Thymus (tissue), 11 donors: ENCODE results near the gene PRICKLE4. TPM values are rescaled to one million over a fixed set of nuclear protein-coding genes. Genes with fewer than 3 reads are reported as not detected.
"Not testable (repeated sequence)": the region's sequence is repeated elsewhere in the genome, so short reads cannot be mapped to it uniquely, and the experiment has no call there.

Experiments
- DNase-seq, 9 donors: peaks; one replicate each; pipeline ENCODE4 v3.0.0-alpha.2; 2013; ENCODE audit warnings: low spot score in 9 of 9, low read depth in 6 of 9, missing footprints in 1 of 9
- H3K27ac ChIP-seq, 2 donors: one replicate each; pipeline ENCODE4 v1.5.1; 2013; ENCODE audit warnings: control low read depth in 1 of 2, low read depth in 1 of 2, low read length in 1 of 2, mild to moderate bottlenecking in 1 of 2, moderate library complexity in 1 of 2
- H3K27me3 ChIP-seq, 2 donors: one replicate each; pipeline ENCODE4 v1.5.1; 2013; ENCODE audit warnings: low read length in 1 of 2; ENCODE audit not compliant: control insufficient read depth in 2 of 2, insufficient read depth in 1 of 2
- H3K36me3 ChIP-seq, 2 donors: one replicate each; pipeline ENCODE4 v1.5.1; 2013; ENCODE audit warnings: low read length in 1 of 2, mild to moderate bottlenecking in 1 of 2, moderate library complexity in 1 of 2; ENCODE audit not compliant: control insufficient read depth in 2 of 2, insufficient read depth in 2 of 2
- H3K4me1 ChIP-seq, 2 donors: one replicate each; pipeline ENCODE4 v1.5.1; 2013; ENCODE audit warnings: low read length in 2 of 2; ENCODE audit not compliant: control insufficient read depth in 2 of 2, insufficient read depth in 2 of 2
- H3K4me3 ChIP-seq, 2 donors: one replicate each; pipeline ENCODE4 v1.5.1; 2013; ENCODE audit warnings: low read length in 2 of 2, control low read depth in 1 of 2, mild to moderate bottlenecking in 1 of 2
- H3K9me3 ChIP-seq, 2 donors: one replicate each; pipeline ENCODE4 v1.5.1; 2013; ENCODE audit warnings: low read length in 1 of 2, mild to moderate bottlenecking in 1 of 2; ENCODE audit not compliant: control insufficient read depth in 2 of 2, insufficient read depth in 1 of 2
- WGBS: extraction: QIAGEN DNeasy Blood & Tissue Kit; methylation state at CpG from one replicate; pipeline ENCODE4 v1.1.7; 2013; 5-methylcytosine and 5-hydroxymethylcytosine counted together
- polyA plus RNA-seq: library from polyadenylated mRNA; stranded (reverse); fragments of 200-250 nt; gene quantifications from one replicate; pipeline ENCODE4 v1.2.3, GENCODE V29; 2013
- total RNA-seq: library from RNA; stranded (reverse); fragments of 120-200 nt; gene quantifications from one replicate; pipeline ENCODE4 v1.2.4, GENCODE V29; 2013
- donor health status: healthy.

Gene PRICKLE4
- total and polyA plus RNA-seq, 2 donors: 0.38 to 1.4 TPM

GRCh38 chr6:41757271-41757670 is 23.3 kb upstream of the PRICKLE4 start:
- Histone ChIP-seq H3K27me3 (no peaks in the 10 kb centered on the region), H3K4me1 (peaks cover 3 to 9% of the 10 kb centered on the region in 2 donors), H3K36me3 (no peaks in the 10 kb centered on the region), H3K27ac (no peak overlapping the region), H3K4me3 (no peak overlapping the region), H3K9me3 (no peaks in the 10 kb centered on the region)
- DNase-seq: no peak
- WGBS: 96% methylated on average over 6 of the region's 6 CpGs

GRCh38 chr6:41757931-41758640 is 22.5 kb upstream of the PRICKLE4 start:
- Histone ChIP-seq H3K9me3 (no peaks in the 10 kb centered on the region), H3K27ac (no peak overlapping the region), H3K4me1 (peaks cover 3 to 9% of the 10 kb centered on the region in 2 donors), H3K36me3 (no peaks in the 10 kb centered on the region), H3K4me3 (no peak overlapping the region), H3K27me3 (peaks cover 0 to under 1% of the 10 kb centered on the region in 2 donors)
- DNase-seq: no peak
- WGBS: 87% methylated on average over 8 of the region's 8 CpGs

GRCh38 chr6:41758641-41759035 is 21.9 kb upstream of the PRICKLE4 start:
- H3K27me3 ChIP-seq: peaks cover 0 to 2% of the 10 kb centered on the region in 2 donors
- H3K36me3 ChIP-seq: no peaks in the 10 kb centered on the region
- no peak overlapping the region for H3K4me3 ChIP-seq
- no peak overlapping the region for H3K27ac ChIP-seq
- H3K4me1 ChIP-seq: peaks cover 3 to 9% of the 10 kb centered on the region in 2 donors
- H3K9me3 ChIP-seq: no peaks in the 10 kb centered on the region
- 98% methylated on average over 6 of the region's 6 CpGs for WGBS
- DNase-seq: no peak

GRCh38 chr6:41759106-41759904 is 21.3 kb upstream of the PRICKLE4 start:
- no peaks in the 10 kb centered on the region for H3K36me3 ChIP-seq
- no peak overlapping the region for H3K27ac ChIP-seq
- no peak overlapping the region for H3K4me3 ChIP-seq
- H3K4me1 ChIP-seq: peaks cover 3 to 9% of the 10 kb centered on the region in 2 donors
- peaks cover 0 to 2% of the 10 kb centered on the region in 2 donors for H3K27me3 ChIP-seq
- no peak for DNase-seq
- 97% methylated on average over 13 of the region's 13 CpGs for WGBS
- H3K9me3 ChIP-seq: no peaks in the 10 kb centered on the region

GRCh38 chr6:41759905-41760579 is 20.5 kb upstream of the PRICKLE4 start:
- DNase-seq: no peak
- Histone ChIP-seq H3K4me3 (no peak overlapping the region), H3K4me1 (peaks cover 3 to 9% of the 10 kb centered on the region in 2 donors), H3K27me3 (peaks cover 0 to 2% of the 10 kb centered on the region in 2 donors), H3K27ac (no peak overlapping the region), H3K36me3 (no peaks in the 10 kb centered on the region), H3K9me3 (no peaks in the 10 kb centered on the region)
- WGBS: 80% methylated on average over 2 of the region's 2 CpGs

GRCh38 chr6:41763470-41763869 is 17.1 kb upstream of the PRICKLE4 start:
- Histone ChIP-seq H3K36me3 (no peaks in the 10 kb centered on the region), H3K9me3 (no peaks in the 10 kb centered on the region), H3K27ac (no peak overlapping the region), H3K4me3 (no peak overlapping the region), H3K27me3 (peaks cover 0 to 2% of the 10 kb centered on the region in 2 donors), H3K4me1 (peaks cover 0 to 1% of the 10 kb centered on the region in 2 donors)
- no peak for DNase-seq
- WGBS: 41% methylated on average over 2 of the region's 2 CpGs

GRCh38 chr6:41766043-41766664 is 14.4 kb upstream of the PRICKLE4 start:
- H3K4me3 ChIP-seq, H3K4me1 ChIP-seq, H3K9me3 ChIP-seq, H3K27ac ChIP-seq, DNase-seq, H3K27me3 ChIP-seq: not testable (repeated sequence)
- 94% methylated on average over 4 of the region's 4 CpGs for WGBS
- H3K36me3 ChIP-seq: peaks cover 8 to 11% of the 10 kb centered on the region in 2 donors

- H3K27ac ChIP-seq: no peak overlapping the region
- peaks cover 0 to 2% of the 10 kb centered on the region in 2 donors for H3K27me3 ChIP-seq
- peaks cover 0 to 10% of the 10 kb centered on the region in 2 donors for H3K4me1 ChIP-seq
- WGBS: 82% methylated on average over 12 of the region's 12 CpGs
- no peaks in the 10 kb centered on the region for H3K9me3 ChIP-seq
- H3K36me3 ChIP-seq: peaks cover 19 to 22% of the 10 kb centered on the region in 2 donors
- DNase-seq: no peak
- no peak overlapping the region for H3K4me3 ChIP-seq
These were observed 13.3 kb upstream of the PRICKLE4 start for GRCh38 chr6:41767112-41767833.
